C4-2B (cell line): ENCODE measurements around the gene TNFRSF18.

Experiments
- H3K27ac ChIP-seq: fragments of 450-650 bp; 2 replicates; pipeline ENCODE4 v1.5.1; 2017
- CTCF ChIP-seq: fragments of 450-650 bp; conservative IDR thresholded peaks from 2 replicates; pipeline ENCODE4 v1.5.1; 2017; ENCODE audit warnings: mild to moderate bottlenecking
- ZFX ChIP-seq: fragments of 450-650 bp; IDR thresholded peaks from 2 replicates; pipeline ENCODE4 v1.6.1; 2017

The TNFRSF18 gene

GRCh38 chr1:1162597-1163537 is 43.5 kb downstream of the TNFRSF18 start:
- no peak for TF ChIP-seq CTCF
- peak; percentile 85 for TF ChIP-seq ZFX
- peak overlapping the region; percentile 100 for H3K27ac ChIP-seq

GRCh38 chr1:1161683-1162079 is 44.7 kb downstream of the TNFRSF18 start:
- H3K27ac ChIP-seq, result peak overlapping the region; percentile 100
- TF ChIP-seq ZFX (no peak), CTCF (no peak)

- H3K27ac ChIP-seq, result no peak overlapping the region
- no peak for TF ChIP-seq ZFX
- TF ChIP-seq CTCF, result no peak
These were observed 45.2 kb downstream of the TNFRSF18 start for GRCh38 chr1:1161078-1161682.

GRCh38 chr1:1160281-1160930 is 46.0 kb downstream of the TNFRSF18 start:
- TF ChIP-seq ZFX (no peak), CTCF (no peak)
- H3K27ac ChIP-seq, result no peak overlapping the region

GRCh38 chr1:1157914-1158710 is 48.3 kb downstream of the TNFRSF18 start:
- no peak for TF ChIP-seq ZFX
- TF ChIP-seq CTCF, result no peak

GRCh38 chr1:1157426-1157913 is 48.9 kb downstream of the TNFRSF18 start:
- peak overlapping the region; percentile 70 for H3K27ac ChIP-seq
- no peak for TF ChIP-seq CTCF
- TF ChIP-seq ZFX, result no peak

More at GRCh38 chr1:1157914-1158710, 48.3 kb downstream of the TNFRSF18 start:
- H3K27ac ChIP-seq, result peak overlapping the region; percentile 70
